DMS53 treated with DMSO at 0.1 percent for 48 hours (cell line): ENCODE data around the gene MARCHF11.

ENCODE experiments used
- DNase-seq: peaks from one replicate; lab custom pipeline; 2025; ENCODE audit not compliant: unreplicated experiment; lab: John Stamatoyannopoulos, UW

The MARCHF11 gene

GRCh38 chr5:16061163-16061562 is 118.4 kb downstream of the MARCHF11 start:
- no peak for DNase-seq

GRCh38 chr5:16057277-16057676 is 122.3 kb downstream of the MARCHF11 start:
- no peak for DNase-seq

- DNase-seq, result no peak
Measured at GRCh38 chr5:16051246-16051755, 128.3 kb downstream of the MARCHF11 start.

- no peak for DNase-seq
Measured at GRCh38 chr5:16050414-16050813, 129.2 kb downstream of the MARCHF11 start.

- DNase-seq, result no peak
Measured at GRCh38 chr5:16049761-16050160, 129.8 kb downstream of the MARCHF11 start.

GRCh38 chr5:16048132-16048531 is 131.5 kb downstream of the MARCHF11 start:
- DNase-seq, result no peak

GRCh38 chr5:16043349-16043965 is 136.1 kb downstream of the MARCHF11 start:
- no peak for DNase-seq

GRCh38 chr5:16037121-16037845 is 142.3 kb downstream of the MARCHF11 start:
- no peak for DNase-seq

- DNase-seq, result no peak
Measured at GRCh38 chr5:16034319-16035001, 145.1 kb downstream of the MARCHF11 start.

GRCh38 chr5:16033187-16033925 is 146.2 kb downstream of the MARCHF11 start:
- DNase-seq, result no peak

- no peak for DNase-seq
Measured at GRCh38 chr5:16028708-16029107, 150.9 kb downstream of the MARCHF11 start.

GRCh38 chr5:16025681-16026080 is 153.9 kb downstream of the MARCHF11 start:
- DNase-seq, result no peak

- DNase-seq, result no peak
Measured at GRCh38 chr5:16018970-16019369, 160.6 kb downstream of the MARCHF11 start.

- DNase-seq, result no peak
Measured at GRCh38 chr5:16017720-16018119, 161.9 kb downstream of the MARCHF11 start.
